Hepatocyte (in vitro differentiated cells): Measurements from ENCODE around the gene ZC3H4. TPM values are rescaled to one million over a fixed set of nuclear protein-coding genes. Genes with fewer than 3 reads are reported as not detected.

Experiments
- DNase-seq: peaks from one replicate; pipeline ENCODE4 v3.0.0-alpha.2; 2016; ENCODE audit warnings: low spot score
- H2AFZ ChIP-seq: fragments of 200-600 bp; sonication (generic); 2 replicates; pipeline ENCODE4 v1.6.0; 2016; ENCODE audit warnings: antibody characterized with exemption, mild to moderate bottlenecking
- H3K27ac ChIP-seq: fragments of 200-600 bp; sonication (generic); 2 replicates; pipeline ENCODE4 v1.5.1; 2016; ENCODE audit warnings: mild to moderate bottlenecking
- H3K27me3 ChIP-seq: fragments of 200-600 bp; sonication (generic); 2 replicates; pipeline ENCODE4 v1.6.1; 2016
- H3K36me3 ChIP-seq: fragments of 200-600 bp; sonication (generic); replicated peaks from 2 replicates; pipeline ENCODE4 v1.5.1; 2016; ENCODE audit warnings: low read depth; ENCODE audit not compliant: insufficient read depth
- H3K4me1 ChIP-seq: fragments of 200-600 bp; sonication (generic); 2 replicates; pipeline ENCODE4 v1.5.1; 2016; ENCODE audit warnings: mild to moderate bottlenecking, moderate library complexity; ENCODE audit not compliant: insufficient read depth
- H3K4me2 ChIP-seq: fragments of 200-600 bp; sonication (generic); 2 replicates; pipeline ENCODE4 v1.6.0; 2016
- H3K4me3 ChIP-seq: fragments of 200-600 bp; sonication (generic); 2 replicates; pipeline ENCODE4 v1.5.1; 2016; ENCODE audit warnings: mild to moderate bottlenecking
- H3K79me2 ChIP-seq: fragments of 200-600 bp; sonication (generic); 2 replicates; pipeline ENCODE4 v1.6.0; 2017; ENCODE audit warnings: mild to moderate bottlenecking
- H3K9me2 ChIP-seq: fragments of 200-600 bp; sonication (generic); replicated peaks from 2 replicates; pipeline ENCODE4 v1.6.0; 2017; ENCODE audit warnings: mild to moderate bottlenecking; ENCODE audit not compliant: insufficient read depth
- H3K9me3 ChIP-seq: fragments of 200-600 bp; sonication (generic); 2 replicates; pipeline ENCODE4 v1.5.1; 2016; ENCODE audit warnings: low read depth, mild to moderate bottlenecking
- H4K20me1 ChIP-seq: fragments of 200-600 bp; sonication (generic); 2 replicates; pipeline ENCODE4 v1.6.0; 2016; ENCODE audit warnings: mild to moderate bottlenecking; ENCODE audit not compliant: insufficient read depth, poor library complexity, severe bottlenecking
- CTCF ChIP-seq: fragments of 200-600 bp; sonication (generic); IDR thresholded peaks from 2 replicates; pipeline ENCODE4 v1.5.1; 2016; ENCODE audit warnings: antibody characterized with exemption, mild to moderate bottlenecking; ENCODE audit not compliant: poor library complexity
- EZH2 ChIP-seq: fragments of 200-600 bp; sonication (generic); IDR thresholded peaks from 2 replicates; pipeline ENCODE4 v1.6.1; 2016; ENCODE audit warnings: antibody characterized with exemption, mild to moderate bottlenecking, borderline replicate concordance
- EZH2phosphoT487 ChIP-seq: fragments of 200-600 bp; sonication (generic); IDR thresholded peaks from one replicate; pipeline ENCODE4 v1.6.1; 2018; ENCODE audit warnings: antibody characterized with exemption, mild to moderate bottlenecking, low read depth, moderate library complexity; ENCODE audit not compliant: unreplicated experiment, severe bottlenecking
- WGBS: methylation state at CpG from one replicate; pipeline ENCODE4 v1.1.6; 2016; ENCODE audit warnings: low lambda C conversion rate; ENCODE audit errors: missing lambda C conversion rate; 5-methylcytosine and 5-hydroxymethylcytosine counted together
- polyA plus RNA-seq: library from polyadenylated mRNA; unstranded; fragments of >200 nt; fragmentation: Nextera tagmentation; extraction: Ambion mirVana; gene quantifications from 2 replicates; pipeline ENCODE4 v1.2.1, GENCODE V29; 2016
- total RNA-seq: library from RNA; depleted of rRNA; stranded (reverse); fragments of >200 nt; gene quantifications from 2 replicates; pipeline ENCODE4 v1.2.3, GENCODE V29; 2014

Gene ZC3H4
- total and polyA plus RNA-seq, 2 experiments from 2014 or later = 4.3 to 13.1 TPM

- Histone ChIP-seq H3K9me2 (no peaks in the 10 kb centered on the region), H3K27ac (no peak overlapping the region), H3K36me3 (no peaks in the 10 kb centered on the region), H3K4me3 (no peak overlapping the region), H3K9me3 (no peaks in the 10 kb centered on the region), H2AFZ (peak overlapping the region; percentile 35), H3K4me2 (peak overlapping the region; percentile 86), H3K79me2 (no peaks in the 10 kb centered on the region), H4K20me1 (no peaks in the 10 kb centered on the region), H3K27me3 (peaks cover 63% of the 10 kb centered on the region), H3K4me1 (peaks cover 18% of the 10 kb centered on the region)
- peak; percentile 27 for DNase-seq
- TF ChIP-seq CTCF = no peak
- TF ChIP-seq EZH2phosphoT487 = no peak
- no peak for TF ChIP-seq EZH2
- 2% methylated on average over 31 of the region's 37 CpGs for WGBS
These were observed 92.5 kb downstream of the ZC3H4 start for GRCh38 chr19:47020992-47021496.

GRCh38 chr19:47020132-47020805 lies 93.3 kb downstream of the ZC3H4 start:
- DNase-seq = peak; percentile 28

GRCh38 chr19:47019431-47020041 lies 94.0 kb downstream of the ZC3H4 start, which contains the start of gene NPAS1:
Gene NPAS1 (plus strand): TSS chr19:47019837. CDS start chr19:47021048, 1,211 bp downstream.
- Histone ChIP-seq H3K4me3 (no peak within 1 kb of the TSS), H3K9me2 (no peaks in the 10 kb centered on the region), H3K36me3 (no peaks in the 10 kb centered on the region), H3K9me3 (no peaks in the 10 kb centered on the region), H3K79me2 (no peaks in the 10 kb centered on the region), H3K27me3 (peaks cover 54% of the 10 kb centered on the region), H4K20me1 (no peaks in the 10 kb centered on the region), H3K27ac (no peak within 1 kb of the TSS), H2AFZ (no peak within 1 kb of the TSS), H3K4me2 (peak within 1 kb of the TSS; percentile 86), H3K4me1 (peaks cover 18% of the 10 kb centered on the region)
- peak; percentile 19 for DNase-seq
- 14% methylated on average over 10 of the region's 58 CpGs for WGBS
- no peak for TF ChIP-seq EZH2
- TF ChIP-seq EZH2phosphoT487 = no peak
- TF ChIP-seq CTCF = no peak

More at GRCh38 chr19:47020132-47020805, 93.3 kb downstream of the ZC3H4 start:
- Histone ChIP-seq H3K4me3 (no peak overlapping the region), H3K9me2 (no peaks in the 10 kb centered on the region), H4K20me1 (no peaks in the 10 kb centered on the region), H3K36me3 (no peaks in the 10 kb centered on the region), H3K9me3 (no peaks in the 10 kb centered on the region), H3K4me1 (peaks cover 18% of the 10 kb centered on the region), H3K27me3 (peaks cover 59% of the 10 kb centered on the region), H2AFZ (no peak overlapping the region), H3K27ac (no peak overlapping the region), H3K79me2 (no peaks in the 10 kb centered on the region), H3K4me2 (peak overlapping the region; percentile 86)
- 8% methylated on average over 15 of the region's 62 CpGs for WGBS
- no peak for TF ChIP-seq CTCF
- peak; percentile 25 for TF ChIP-seq EZH2phosphoT487
